GM21786 (cell line): ENCODE data around the gene RAD51B.
"Not testable (repeated sequence)": the region's sequence is repeated elsewhere in the genome, so short reads cannot be mapped to it uniquely, and the experiment has no call there.

Source experiments
- ATAC-seq: cut with Tn5 transposase; IDR thresholded peaks from one replicate; pipeline ENCODE4 v1.9.1; 2021; ENCODE audit not compliant: unreplicated experiment

Gene RAD51B

DNA sequence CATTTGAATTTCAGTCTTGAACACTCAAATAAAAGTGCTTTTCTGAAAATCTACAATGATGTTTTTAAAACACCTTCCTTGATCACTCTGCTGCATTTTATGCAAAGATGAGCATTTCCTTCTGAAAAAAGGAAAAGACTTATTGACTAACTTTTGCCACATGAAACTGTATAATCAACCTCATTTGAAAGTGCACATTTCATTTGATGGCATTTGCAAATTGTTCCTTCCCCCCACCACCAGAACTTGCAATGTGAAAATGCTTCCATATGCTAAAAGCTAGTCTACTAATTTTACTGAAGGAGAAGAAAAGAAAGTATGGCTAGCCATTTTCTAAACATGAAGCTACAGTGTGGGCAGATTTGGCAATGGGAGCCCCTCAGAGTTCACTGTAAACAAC lies 159.2 kb downstream of the RAD51B start:
- no peak for ATAC-seq

DNA sequence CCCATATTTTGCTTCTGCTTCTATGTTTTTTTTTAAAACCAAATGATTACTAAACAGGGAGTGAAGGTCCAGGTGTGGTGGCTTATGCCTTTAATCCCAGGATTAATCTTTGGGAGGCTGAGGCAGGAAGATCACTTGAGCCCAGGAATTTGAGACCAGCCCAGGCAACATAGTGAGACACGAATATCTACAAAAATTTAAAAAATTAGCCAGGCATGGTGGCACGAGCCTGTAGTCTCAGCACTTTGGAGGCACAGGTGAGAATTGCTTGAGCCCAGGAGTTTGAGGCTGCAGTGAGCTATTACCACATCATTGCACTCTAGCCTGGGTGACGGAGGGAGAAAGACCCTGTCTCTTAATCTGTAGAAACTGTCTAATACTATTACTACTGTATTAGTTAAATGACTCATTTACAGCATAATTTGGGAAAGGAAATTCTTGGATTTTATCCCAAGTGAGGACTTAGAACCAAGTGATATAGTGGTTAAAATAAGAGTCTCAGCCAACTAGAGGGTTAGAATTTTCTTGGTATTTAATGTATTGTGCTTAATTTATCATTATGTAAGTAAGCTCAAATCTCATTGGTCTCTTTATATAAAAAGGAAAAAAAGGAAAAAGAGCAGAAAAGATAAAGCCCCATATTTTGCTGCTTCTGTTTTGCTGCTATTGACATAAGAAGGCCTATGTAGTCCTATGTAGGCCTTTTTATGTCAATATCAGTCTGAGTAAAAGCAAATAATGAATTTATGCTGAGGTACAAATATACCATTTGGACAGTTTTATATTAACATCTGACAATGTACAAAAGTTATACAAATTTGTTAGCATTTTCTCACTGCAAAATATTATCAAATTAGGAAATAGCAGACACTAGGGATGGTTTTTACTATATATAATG lies 163.4 kb downstream of the RAD51B start:
- no peak for ATAC-seq

GRCh38 chr14:67984274-67984673 lies 164.7 kb downstream of the RAD51B start:
- no peak for ATAC-seq

DNA sequence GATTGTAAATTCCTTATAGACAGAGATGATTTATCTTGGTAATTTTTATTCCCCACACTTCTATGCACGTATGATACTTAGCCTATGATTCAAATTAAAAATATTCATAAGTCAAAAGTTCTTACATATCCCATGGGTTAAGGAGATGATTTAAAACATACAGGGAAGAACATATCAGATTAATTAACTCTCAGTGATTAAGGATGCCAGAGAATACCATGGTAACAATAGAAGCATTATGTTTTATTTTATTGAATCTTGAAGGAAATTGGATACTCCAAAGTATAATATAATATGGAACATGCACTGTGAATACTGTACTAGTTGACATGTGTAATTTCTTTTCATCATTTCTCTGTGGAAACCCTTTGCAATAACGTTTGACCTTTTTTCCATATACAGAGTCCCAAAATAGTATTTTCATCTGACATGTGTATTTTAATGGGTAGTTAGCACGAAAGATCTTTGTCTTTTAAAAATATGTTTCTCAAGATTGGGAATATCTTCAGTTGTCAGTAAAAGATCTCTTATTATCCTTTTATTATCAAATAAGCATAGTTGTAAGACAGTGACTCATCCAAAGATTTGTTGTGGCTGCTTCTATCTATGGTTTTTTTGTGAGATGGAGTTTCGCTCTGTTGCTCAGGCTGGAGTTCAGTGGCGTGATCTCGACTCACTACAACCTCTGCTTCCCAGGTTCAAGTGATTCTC lies 166.7 kb downstream of the RAD51B start:
- ATAC-seq = no peak

- no peak for ATAC-seq
These were observed 168.0 kb downstream of the RAD51B start for GRCh38 chr14:67987606-67988005.

- ATAC-seq = not testable (repeated sequence)
These were observed 168.6 kb downstream of the RAD51B start for GRCh38 chr14:67988210-67988609.

- ATAC-seq = no peak
These were observed 171.0 kb downstream of the RAD51B start for GRCh38 chr14:67990576-67990975.

GRCh38 chr14:67994531-67994930 lies 175.0 kb downstream of the RAD51B start:
- no peak for ATAC-seq

GRCh38 chr14:67996235-67996634 lies 176.7 kb downstream of the RAD51B start:
- no peak for ATAC-seq

GRCh38 chr14:67998834-67999233 lies 179.3 kb downstream of the RAD51B start:
- ATAC-seq = no peak

DNA sequence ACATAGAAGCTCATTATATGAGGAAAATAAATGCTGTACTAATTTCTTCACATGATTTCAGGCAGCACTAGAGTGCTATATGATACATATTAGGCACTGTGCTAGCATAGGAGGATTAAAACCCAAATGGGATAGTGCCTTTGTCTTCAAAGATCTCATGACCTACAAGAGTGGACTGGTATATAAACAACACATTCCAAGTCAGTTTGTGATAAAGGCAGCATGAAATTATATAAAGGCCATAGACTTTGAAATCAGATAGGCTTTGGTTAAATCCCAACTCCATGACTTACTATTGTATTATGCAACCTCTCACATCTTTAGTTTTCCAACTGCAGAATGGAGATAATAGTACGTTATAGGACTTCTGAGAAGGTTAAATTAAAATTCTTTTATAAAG lies 179.7 kb downstream of the RAD51B start:
- no peak for ATAC-seq

DNA sequence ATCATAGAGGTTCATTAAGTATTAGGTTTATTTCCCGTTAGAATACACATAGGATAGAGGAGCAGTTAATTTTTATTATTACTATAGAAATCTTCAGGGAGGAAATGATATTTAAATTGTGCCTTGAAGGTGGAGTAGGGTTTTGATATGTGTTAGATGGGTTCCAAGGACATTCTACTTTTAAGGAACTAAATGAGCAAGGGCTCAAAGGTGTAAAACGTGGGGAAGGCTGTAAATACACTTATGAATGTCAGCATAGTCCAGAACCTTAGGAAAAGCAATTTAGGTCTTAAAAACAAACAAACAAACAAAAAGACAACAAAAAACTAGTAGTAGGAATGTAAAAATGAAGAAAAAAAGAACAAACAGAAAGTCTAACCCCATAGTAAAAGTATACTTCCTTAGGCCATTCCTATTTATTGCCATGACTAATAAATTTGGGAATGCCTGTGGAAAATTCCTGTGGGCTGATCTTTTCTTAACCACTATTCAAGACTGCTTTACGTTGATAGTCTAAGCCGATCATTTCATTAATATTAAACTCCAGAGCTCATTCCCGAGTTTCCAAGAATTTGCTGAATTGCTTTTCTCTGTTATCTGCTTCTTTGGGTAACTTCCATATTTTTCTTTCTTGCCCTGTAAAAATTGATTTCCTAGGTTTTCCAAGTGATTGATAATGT lies 180.3 kb downstream of the RAD51B start:
- no peak for ATAC-seq

GRCh38 chr14:68000511-68000910 lies 180.9 kb downstream of the RAD51B start:
- no peak for ATAC-seq

DNA sequence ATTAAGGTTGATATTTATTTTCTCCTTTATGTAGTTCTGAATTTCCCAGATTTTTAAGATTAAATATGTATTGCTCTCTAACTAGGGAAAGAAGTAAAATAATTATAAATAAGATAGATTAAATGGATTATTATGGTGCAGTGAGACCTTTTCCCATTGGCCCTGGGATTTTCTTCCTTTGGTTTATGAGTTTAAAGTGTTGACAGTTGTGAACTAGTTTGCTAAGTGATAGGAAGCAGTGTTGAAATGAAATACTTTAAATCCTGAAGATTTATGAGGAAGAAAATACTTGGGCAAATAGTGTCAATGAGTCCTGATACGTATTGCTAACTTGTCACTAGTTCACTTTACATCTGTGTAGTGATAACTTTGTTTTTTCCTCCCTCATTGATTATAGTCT lies 188.9 kb downstream of the RAD51B start:
- no peak for ATAC-seq

DNA sequence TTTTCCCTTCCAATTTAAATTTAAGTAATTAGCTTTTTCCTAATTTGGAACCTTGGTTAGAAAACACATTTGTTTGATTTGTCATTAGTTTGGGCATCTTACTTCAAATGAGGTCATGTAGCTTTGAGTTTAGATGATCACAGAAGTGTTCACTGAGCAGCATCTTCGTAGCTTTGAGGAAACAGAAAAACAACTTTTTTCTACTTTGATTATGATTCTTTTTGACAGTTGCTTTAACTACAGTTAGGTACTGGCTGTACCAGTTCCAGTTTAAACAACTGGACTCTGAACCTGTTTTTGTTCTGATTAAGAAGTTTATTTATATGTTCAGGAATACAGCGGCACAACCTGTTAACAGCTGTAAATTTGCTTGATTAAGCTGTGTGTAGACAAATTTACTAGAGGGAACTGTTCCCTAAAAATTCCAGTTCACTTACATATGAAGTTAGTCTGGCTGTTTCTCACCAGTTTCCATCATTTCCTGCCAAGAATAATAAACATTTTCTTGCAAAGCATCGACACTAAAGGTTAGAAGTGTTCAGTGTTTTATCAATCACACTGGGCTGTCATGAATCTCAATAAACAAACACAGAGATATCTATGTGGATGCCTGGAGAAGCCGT lies 191.9 kb downstream of the RAD51B start:
- ATAC-seq = no peak

DNA sequence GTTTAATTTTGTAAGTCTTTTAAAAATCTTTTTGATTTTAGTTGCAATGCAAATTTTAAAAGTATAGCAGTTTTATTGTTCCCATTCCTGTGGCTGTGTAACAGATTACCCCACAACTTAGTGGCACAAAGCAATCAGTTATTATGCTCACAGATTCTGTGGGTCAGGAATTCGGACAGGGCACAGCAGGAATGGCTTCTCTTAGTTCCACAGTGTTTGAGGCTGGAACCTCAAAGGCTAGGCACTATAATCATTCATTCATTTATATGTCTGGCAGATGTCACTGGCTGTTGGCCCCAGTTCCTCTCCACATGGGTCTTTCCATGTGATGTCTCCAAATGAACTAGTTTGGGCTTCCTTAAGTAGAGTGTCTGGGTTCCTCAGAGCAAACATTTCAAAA lies 193.3 kb downstream of the RAD51B start:
- no peak for ATAC-seq

DNA sequence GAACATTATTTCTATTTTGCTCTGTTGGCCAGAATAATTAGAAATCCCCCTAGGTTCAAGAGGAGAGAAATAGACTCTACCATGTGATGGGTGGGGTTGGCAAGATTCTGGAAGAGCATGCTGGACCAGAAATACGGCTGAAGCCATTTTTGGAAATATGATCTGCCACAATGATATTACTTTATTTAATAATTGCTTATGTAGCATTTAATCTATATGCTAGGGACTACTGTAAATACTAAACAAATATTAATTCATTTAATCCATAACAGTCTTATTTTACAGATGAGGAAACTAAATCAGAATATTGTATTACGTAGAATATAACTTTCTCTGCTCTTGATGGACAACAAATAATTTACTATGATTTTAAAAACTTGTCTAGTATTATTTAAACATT lies 193.7 kb downstream of the RAD51B start:
- no peak for ATAC-seq

DNA sequence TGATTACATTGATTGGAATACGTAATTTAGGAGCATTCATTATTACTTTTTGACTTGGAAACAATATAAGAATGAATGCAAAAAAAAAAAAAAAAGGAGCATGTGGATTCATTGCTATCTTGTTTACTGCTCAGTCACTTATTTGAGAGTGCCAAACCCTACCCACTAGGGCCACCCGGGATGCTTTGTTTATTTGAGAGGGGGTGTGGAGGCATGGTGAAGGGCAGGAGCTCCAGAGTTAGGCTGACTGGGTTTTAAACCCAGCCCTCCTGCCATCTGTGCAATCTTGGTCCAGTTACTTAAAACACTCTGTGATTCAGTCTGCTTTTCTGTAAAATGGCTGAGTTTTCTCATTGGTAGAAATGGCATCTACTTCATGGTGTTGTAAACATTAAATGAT lies 195.2 kb downstream of the RAD51B start:
- no peak for ATAC-seq

DNA sequence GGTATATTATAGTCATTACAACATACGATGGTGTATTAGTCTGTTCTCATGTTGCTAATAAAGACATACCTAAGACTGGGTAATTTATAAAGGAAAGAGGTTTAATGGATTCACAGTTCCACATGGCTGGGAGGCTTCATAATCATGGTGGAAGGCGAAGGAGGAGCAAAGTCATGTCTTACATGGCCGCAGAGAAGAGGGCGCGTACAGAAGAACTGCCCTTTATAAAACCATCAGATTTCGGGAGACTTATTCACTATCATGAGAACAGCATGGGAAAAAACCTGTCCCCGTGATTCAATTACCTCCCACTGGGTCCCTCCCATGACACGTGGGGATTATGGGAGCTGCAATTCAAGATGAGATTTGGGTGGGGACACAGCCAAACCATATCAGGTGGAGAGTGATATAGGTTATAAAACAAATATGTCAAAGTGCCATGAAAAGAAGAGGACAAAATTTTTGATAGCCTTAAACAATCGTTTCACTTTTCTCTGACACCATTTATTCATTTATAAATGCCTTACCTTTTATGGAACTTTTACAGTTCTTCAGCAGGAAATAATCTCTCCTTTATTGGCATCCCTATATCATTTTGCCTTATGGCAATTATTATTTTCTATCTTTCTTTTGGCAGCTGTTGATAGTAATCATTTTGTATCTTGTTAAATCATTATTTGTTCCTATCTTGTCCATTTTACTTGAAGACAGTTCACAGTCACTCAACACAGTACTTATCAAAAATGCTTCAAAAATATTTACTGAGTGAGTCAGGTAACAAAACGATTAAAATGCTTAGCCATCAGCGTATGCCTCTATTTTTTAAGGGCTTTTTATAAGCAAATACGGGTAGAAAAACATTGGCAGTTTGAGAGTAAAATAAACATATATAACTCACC lies 196.0 kb downstream of the RAD51B start:
- no peak for ATAC-seq

- ATAC-seq = no peak
These were observed 196.8 kb downstream of the RAD51B start for GRCh38 chr14:68016255-68016914.
